CD4-positive, alpha-beta T cell treated with Interleukin-4 for 4 hours (primary cell): ENCODE measurements around the gene TUBGCP3.
A peak's percentile ranks its signal among the peaks of the same experiment; 100 is the strongest.

Source experiments
- DNase-seq: peaks from one replicate; pipeline ENCODE4 v3.0.0-alpha.2; 2020

TUBGCP3 gene

DNA sequence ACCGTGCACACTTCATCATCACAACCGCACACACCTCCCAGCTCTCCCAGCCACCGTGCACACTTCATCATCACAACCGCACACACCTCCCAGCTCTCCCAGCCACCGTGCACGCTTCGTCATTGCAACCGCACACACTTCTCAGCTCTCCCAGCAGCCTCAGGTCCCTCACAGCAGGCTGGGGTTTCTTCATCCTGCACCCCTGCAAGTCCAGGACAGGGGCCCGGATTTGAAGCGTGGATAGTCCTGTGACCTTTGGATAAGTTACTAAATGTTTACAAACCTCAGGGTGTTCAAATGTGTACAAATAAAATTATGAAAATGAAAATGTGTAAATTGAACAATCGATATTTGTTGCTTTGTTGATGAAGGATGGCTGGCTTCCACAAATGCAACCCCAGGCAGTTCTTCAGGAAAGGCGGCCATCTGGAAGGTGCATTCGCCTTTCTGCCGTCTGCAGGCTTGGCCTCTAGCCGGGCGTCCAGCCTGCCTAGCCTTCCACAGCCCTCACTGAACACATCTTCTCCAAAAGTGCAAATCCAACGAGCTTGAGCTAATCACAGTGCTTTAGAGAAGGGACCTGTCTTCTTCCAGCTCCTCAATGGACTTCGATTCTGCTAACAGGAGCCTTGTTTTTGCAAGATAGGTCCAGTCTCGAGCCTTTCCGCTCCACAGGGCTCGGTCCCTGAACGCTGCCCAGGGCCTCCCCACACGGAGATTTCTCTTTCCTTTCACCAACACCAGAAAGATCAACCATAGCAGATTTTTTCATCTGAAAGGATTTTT is 137.6 kb downstream of the TUBGCP3 start:
- DNase-seq = no peak

DNA sequence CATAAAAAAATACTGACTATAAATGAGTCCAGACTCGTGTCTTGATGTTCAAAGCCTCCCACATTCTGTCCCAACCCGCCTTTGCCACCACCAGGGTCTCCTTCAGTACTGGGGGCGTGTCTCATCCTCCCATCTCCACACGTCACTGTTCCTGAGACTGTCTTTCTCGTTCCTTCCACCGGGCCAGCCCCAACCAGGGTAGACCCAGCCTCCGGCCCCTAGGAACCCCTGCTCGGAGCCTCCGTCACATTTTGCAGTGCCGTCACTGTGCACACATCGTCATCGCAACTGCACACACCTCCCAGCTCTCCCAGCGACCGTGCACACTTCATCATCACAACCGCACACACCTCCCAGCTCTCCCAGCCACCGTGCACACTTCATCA is 138.4 kb downstream of the TUBGCP3 start:
- no peak for DNase-seq

DNA sequence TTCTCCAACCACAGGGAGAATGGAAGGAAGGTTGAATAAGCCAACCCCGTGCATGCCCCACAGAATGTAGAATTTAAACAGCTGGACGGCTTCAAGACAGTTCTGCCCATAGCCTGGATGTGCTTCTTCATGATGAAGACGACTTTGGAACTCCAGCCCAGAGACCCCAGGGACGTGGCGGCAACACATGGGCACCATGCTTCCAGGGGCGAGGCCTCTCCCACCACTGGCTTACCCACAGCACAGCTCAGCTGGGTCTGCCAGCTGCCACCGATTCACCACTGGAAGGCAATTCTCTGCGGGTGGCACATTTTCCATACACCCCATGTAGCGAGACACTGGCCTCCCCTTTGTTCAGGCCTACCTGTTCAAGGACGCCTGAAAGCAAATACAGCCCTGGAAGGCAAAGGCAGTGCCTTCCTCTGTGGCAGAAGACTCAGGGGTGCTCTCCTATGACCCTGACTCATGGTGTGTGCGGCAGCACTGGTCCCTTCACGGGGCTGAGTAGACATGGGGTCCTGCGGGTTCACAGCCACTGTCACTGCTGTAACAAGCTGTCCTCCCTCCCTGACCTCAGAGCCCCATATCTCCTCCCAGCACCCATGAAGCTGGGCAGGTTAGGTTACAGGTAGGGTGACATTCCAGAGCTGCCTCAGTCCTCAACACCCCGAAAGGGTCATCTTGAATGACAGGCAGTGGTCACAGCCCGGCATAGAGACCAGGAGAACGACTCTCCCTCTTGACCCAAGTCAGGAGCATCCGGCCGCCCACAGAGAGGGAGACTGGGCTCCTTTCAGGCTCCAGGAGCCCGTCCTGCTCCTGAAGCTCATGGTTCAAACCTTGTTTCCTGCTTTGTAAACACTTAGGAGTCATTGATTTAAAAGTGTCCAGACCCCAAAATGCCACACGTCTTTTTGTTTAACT is 139.1 kb downstream of the TUBGCP3 start:
- DNase-seq = no peak

DNA sequence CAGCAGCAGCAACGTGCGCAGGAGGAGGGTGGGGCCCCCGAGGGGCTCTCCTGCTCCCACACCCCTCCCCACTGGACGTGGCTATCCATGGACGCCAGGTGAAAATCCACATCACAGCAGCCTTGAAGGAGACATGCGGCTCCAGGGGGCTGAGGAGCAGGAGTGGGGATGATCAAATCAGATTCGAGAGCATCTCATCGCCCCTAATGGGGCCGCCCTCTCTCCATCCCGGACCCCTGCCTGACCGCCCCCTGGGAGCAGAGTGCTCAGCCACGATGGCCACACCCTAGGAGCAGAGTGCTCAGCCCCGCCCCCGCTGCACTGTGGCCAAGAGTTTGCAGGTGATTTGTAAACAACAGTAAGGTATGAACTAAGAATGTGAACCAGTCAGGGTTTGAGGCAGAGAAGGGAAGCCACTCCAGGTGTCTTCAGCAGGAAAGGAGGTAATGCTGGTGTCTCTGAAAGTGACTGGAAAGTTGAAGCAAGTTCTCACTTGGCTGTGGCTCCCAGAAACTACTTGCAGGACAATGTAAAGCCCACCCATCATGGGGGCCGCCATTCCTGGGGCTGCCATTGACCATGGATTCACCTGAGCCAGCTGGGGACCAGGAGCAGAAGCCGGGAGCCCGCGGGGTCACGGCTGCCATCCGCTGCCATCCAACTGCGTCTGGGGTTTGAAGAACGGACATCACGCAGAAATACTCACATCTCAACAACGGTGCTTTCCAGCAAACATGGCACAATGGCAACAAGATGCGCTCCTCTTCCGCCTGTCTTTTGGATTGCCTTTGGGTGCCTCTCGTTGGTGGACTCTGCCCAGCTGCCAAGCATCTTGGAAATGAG is 140.0 kb downstream of the TUBGCP3 start:
- DNase-seq = no peak

DNA sequence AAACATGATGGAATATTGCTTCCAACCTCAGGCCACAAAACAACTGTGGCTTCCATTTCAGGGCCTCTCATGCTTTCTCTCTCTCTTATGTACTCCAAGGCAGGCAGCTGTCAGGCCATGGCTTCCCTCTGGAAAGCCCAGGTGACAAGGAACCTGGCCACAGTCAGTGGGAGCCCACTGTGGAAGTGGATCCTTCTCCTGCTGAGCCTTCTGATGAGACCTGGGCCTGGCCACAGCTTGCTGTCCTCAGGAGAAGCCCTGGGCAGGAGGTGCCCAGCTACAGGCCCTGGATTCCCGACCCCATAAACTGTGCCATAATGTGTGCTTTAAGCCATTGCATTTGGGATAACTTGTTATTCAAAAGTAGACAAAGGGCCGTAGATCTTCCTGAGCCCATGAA is 140.6 kb downstream of the TUBGCP3 start:
- no peak for DNase-seq

DNA sequence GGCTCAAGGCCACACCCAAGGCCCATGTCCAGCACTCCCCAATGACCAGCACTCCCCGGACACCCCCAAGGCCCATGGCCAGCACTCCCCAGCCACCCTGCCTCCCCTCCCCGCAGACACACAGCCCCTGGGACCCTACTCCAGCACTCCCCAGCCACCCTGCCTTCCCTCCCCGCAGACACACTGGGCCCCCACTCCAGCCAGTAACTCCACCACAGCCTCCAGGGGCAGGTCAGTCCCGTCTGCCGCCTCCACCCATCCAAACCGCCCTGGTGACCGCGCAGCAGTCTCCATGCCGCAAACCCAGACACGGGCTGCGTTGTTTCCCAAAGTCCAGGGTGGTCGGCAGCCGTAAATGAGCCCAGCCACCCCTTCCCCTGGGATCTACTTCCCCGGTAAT is 141.1 kb downstream of the TUBGCP3 start:
- DNase-seq = no peak

DNA sequence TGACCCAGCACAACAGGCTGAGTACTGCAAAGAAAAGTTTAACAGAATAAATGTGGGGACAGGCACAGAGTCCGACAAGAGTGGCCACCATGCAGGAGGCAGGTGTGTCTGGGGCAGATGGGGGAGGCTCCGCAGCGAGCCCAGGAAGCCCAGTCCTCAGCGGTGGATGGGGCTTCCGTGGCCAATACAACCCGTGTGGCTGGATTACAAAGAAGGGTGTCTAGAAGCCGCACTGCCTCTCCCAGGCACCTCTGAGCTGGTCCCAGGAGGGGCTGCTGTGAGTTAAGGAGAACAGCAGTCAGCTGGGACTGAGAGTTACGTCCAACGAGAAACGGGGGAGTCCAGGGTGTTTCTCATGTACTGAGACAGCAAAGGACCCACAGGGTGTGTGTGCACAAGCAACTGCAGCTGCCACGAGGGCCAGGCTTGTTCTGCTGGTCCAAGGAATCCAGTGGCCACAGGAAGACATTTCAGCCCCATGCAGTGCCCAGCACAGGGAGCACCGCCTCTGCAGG is 141.5 kb downstream of the TUBGCP3 start:
- DNase-seq = no peak

DNA sequence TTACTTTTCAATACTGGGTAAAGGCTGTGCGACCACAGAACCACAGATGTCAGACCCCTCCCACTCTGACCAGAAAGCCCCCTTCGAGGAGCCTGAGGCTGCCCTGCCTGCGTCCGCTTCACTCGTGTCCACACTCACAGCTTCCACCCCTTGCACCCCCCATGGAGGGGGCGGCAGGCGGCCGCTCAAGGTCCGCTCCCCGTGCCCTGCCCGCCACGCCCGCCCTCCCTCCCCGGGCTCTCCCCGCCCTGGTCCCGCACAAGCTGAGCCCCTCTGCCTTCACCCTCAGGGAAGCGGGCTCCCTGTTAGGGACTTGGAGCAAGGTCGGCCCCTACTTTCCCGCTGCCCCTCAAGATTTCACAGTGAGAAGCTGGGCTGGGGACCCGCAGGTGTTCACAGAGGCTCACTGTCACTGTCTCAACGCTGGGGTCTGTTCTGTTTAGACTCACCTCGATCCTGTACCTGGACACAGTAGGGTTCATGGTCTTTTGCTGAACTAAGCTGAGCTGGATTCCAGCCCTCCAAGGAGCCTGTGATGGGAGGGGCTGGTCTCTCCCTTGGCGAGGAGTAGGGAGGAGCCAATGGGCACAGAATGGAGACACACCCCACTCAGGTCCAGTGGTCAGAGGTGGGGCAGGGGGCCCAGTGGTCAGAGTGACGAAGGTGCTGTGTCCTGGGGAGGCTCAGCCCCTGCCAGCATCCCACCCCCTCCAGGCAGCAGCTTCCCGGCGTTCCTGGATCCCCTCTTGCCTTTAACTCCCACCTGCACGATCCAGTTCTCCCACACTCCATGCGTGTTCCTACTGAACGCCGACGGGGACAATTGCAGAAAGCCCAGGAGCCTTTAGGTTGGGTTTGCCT is 142.3 kb downstream of the TUBGCP3 start:
- no peak for DNase-seq

DNA sequence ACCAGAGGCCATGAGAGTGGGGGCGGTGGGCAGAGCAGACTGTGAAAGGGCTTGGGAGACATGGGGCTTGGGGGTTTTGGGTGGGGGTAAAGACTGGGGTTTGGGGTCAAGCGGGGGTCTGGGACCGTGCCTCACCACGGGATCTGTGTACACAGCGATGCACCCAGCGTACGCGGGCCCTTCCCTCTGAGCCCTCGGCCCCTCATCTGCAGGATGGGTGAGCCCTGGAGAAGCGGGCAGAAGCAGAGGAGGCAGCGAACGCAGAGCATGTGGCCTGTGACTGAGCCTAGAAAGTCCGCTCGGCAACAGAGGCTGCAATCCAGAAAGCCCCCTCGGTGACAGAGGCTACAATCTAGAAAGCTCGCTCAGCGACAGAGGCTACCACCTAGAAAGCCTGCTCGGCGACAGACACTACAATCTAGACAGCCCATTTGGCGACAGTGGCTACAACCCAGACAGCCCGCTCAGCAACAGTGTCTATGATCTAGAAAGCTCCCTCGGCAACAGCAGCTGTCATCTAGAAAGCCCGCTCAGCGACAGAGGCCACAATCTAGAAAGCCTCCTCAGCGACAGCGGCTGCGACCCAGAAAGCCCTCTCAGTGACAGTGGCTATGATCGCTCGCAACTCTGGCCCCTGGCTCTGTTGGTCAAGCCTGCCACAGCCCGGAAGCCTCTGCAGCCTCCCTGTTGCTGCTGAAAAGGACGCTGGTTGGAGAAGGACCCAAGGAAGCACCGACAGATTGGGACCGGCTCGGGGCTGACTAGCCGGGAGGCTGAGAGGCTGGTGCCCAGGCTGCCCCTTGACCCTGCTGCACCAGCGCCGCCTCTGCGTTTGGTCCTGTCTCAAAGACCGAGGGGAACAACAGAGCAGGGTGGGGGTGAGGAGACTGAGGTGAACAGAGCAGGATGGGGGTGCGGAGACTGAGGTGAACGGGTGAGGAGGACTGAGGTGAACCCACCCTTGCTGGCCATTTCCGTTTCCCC is 143.2 kb downstream of the TUBGCP3 start:
- no peak for DNase-seq

DNA sequence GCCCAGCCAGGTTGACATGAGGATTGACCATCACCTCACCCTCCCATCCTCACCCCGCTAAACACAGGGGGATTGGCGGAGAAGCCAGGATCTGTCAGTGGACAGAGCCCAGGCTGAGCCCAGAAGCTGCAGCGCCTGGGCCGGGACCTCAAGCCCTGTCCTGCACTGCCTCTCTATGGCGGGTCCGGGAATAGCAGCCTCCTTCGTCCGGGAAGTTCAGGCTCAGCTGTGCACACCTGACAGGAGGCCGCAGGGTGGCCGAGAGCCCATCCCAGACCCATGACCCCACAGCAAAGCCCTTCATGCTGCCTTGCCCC is 144.0 kb downstream of the TUBGCP3 start:
- DNase-seq = peak; percentile 3

DNA sequence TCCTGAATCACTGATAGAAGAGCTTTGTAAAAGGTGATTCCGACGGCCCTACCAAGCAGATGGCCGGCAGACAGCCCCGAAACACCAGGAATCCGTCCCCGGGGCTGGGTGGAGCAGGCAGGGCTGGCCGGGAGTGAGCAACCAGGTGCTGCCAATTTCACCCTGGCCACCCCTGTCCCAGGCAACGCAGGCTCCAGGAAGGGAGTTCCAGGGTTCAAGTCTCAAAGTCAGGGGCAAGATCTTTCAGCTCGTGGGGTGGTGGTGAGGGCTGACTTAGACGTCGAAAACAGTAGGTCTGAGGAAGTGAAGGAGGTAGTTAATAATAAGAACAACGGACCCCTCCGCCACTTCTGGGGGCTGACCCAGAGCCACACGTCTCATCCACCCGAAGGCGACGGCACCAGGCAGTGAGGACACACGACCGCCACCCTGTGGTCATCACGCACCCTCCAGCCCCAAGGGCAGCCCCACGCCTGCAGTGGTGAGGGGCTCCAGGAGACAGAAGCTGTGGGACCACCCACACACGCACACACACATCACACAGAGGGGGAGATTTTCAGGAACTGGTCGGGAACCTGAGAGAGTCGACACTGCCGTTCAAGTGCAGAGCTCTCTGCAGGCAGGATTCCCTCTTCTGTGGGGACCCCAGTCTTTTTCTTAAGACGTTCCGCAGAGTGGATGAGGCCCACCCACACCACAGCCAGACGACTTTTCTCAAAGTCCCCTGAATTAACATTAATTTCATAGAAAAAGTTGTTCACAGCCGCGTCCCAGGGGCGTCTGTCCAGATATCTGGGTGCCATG is 144.6 kb downstream of the TUBGCP3 start:
- DNase-seq = no peak

DNA sequence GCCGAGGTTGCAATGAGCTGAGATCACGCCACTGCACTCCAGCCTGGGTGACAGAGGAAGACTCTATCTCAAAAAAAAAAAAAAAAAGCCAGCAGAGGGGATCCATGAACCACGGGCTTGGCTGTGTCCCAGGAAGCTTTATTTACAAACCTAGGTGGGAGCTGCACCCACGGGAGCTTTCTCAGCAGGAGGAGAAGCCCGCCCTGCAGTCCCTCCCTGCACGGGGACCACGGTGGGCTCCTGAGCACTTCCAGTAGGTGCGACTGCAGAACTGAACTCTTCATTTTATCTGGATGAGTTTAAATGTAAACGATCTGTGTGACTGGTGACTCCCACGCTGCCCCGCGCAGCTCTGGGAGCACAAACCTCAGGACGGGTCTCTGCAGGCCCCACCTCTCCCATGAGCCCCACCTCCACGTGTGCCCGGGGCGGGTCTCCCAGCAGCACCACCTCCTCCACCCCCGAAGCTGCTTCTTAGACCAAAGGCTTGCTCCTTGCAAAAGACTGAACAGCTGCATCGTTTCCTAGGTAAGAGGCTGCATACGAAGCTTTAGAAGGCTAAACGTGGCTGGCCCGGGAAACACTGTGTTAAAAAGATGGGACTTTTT is 145.4 kb downstream of the TUBGCP3 start:
- no peak for DNase-seq

DNA sequence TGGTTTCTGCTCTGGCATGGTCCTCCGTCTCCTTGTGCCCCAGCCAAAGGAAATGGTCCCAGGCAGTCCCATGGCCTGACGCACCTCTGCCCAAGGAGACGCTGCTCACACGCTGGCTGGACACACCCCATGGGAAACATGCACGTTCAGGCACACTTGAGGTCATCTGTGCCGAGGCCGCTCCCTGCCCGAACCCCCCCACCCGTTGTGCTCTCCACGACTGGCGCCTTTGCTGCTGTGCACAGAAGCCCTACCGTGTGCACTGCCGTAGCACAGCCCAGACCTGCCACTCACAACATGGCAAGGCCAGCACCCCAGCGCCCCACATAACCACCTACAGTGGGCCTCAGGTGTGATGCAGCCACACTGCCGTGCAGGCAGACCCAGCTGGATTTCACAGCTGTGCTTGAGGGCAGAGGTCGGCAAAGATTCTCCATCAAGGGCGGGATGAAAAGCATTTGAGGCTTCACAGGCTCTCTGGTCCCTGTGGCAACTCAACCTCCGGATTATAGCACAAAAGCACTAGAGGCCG is 146.1 kb downstream of the TUBGCP3 start:
- DNase-seq = no peak

DNA sequence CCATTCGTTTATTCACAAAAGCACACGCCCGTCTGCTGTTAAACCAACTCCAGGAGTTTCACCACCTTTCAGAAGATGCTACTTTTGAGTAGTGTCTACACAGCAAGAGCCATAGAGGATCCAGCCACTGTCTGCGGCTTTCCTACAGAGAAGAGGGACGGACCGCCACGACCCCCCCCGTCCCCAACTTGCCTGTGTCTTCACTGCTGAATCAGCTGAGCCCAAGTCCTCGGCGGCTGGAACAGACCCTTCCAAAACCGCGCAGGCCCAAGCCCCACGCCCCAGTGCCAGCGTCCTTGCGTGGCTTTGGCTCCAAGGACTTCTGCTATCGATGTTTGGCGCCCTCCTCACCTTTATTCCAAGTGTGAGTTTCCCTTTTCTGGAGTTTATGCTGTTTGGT is 146.7 kb downstream of the TUBGCP3 start:
- DNase-seq = no peak

DNA sequence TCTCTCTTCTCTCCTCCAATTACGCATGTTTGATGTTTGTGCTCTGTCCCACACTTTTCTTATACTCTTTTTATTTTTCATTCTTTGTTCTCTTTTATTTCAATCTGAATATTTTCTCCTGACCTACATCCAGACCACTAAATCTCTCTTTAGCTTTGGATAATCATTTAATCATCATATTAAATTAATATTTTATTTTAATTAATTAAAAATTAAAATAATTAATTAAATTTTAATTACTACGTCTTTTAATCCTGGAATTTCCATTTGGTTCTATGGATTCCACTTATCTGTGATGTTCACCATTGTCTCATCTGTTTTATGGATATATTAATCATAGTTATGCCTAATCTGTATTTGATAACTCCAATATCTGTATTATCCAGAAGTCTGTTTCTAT is 149.4 kb downstream of the TUBGCP3 start:
- no peak for DNase-seq

DNA sequence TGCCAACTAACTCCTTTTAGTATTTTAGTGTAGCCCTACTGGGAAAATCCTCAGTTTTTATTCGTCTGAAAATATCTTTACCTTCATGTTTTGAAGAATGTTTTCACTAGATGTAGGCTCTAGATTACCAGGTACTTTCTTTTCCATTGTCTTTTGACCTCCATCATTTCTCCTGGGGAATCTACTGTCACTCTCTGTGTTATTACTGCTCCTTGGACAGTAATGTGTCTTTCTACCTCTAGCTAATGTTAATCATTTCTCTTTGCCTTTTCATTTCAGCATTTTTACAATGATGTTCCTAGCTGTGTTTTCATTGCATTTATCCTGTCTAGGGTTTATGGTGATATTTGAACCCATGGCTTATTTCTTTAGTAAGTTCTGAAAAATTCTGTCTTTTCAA is 149.9 kb downstream of the TUBGCP3 start:
- no peak for DNase-seq

DNA sequence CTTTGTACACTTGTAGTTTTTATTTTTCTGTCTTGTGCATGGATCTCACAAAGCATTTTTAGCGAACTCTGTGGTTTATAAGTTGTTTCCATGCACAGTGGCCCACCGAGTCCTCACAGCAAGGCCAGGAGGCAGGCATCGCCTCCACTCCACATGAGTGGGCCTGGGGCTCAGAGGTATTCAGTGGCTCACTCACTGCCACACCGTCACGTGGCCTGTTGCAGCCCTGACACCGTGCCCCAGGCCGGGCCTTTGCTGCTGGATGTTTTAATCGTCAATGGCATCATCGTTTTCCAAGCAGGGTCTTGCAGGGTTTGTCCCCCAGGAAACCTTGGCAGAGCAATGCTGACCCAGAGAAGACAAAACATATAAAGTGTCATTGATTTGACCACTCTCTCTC is 152.0 kb downstream of the TUBGCP3 start:
- DNase-seq = no peak
